Measurements from ENCODE around the gene GNAL.
"Not testable (repeated sequence)": the region's sequence is repeated elsewhere in the genome, so short reads cannot be mapped to it uniquely, and the experiment has no call there.

The GNAL gene

GRCh38 chr18:11818486-11819203 lies 129.6 kb downstream of the GNAL start:
- DNase-seq: no peak

- no peak for DNase-seq
These were observed 130.9 kb downstream of the GNAL start for GRCh38 chr18:11819938-11820337.

GRCh38 chr18:11820697-11821096 lies 131.6 kb downstream of the GNAL start:
- no peak for DNase-seq

GRCh38 chr18:11821208-11821607 lies 132.1 kb downstream of the GNAL start:
- no peak for DNase-seq

GRCh38 chr18:11821643-11822237 lies 132.7 kb downstream of the GNAL start:
- no peak for DNase-seq

GRCh38 chr18:11823545-11823944 lies 134.5 kb downstream of the GNAL start:
- DNase-seq: no peak

GRCh38 chr18:11826836-11827235 lies 137.8 kb downstream of the GNAL start:
- DNase-seq: no peak

GRCh38 chr18:11828786-11829432 lies 139.8 kb downstream of the GNAL start:
- DNase-seq: no peak

GRCh38 chr18:11830585-11830984 lies 141.5 kb downstream of the GNAL start:
- no peak for DNase-seq

GRCh38 chr18:11831921-11832320 lies 142.9 kb downstream of the GNAL start:
- no peak for DNase-seq

GRCh38 chr18:11834772-11835171 lies 145.7 kb downstream of the GNAL start:
- DNase-seq: no peak

GRCh38 chr18:11839556-11839955 lies 150.5 kb downstream of the GNAL start:
- no peak for DNase-seq

GRCh38 chr18:11840493-11840892 lies 151.4 kb downstream of the GNAL start:
- no peak for DNase-seq

- DNase-seq: no peak
These were observed 153.5 kb downstream of the GNAL start for GRCh38 chr18:11842562-11842961.

- no peak for DNase-seq
These were observed 155.4 kb downstream of the GNAL start for GRCh38 chr18:11844436-11844835.

GRCh38 chr18:11845654-11846053 lies 156.6 kb downstream of the GNAL start:
- DNase-seq: no peak

- DNase-seq: no peak
These were observed 158.7 kb downstream of the GNAL start for GRCh38 chr18:11847811-11848210.

- no peak for DNase-seq
These were observed 160.2 kb downstream of the GNAL start for GRCh38 chr18:11849279-11849678.

GRCh38 chr18:11849841-11850634 lies 161.0 kb downstream of the GNAL start:
- peak; percentile 52 for DNase-seq

GRCh38 chr18:11850821-11851145 lies 161.7 kb downstream of the GNAL start:
- peak; percentile 40 for DNase-seq

- DNase-seq: peak; percentile 95
These were observed 162.2 kb downstream of the GNAL start, which contains the start of gene CHMP1B for GRCh38 chr18:11851146-11851805. TSS of gene CHMP1B (plus strand) at chr18:11851413. CDS start at chr18:11851512, 99 bp downstream.

GRCh38 chr18:11851806-11852337 lies 162.8 kb downstream of the GNAL start:
- DNase-seq: peak; percentile 18

GRCh38 chr18:11854554-11854953 lies 165.5 kb downstream of the GNAL start:
- DNase-seq: not testable (repeated sequence)

Measured in NCI-H2171 (cell line).